A673 (cell line): ENCODE results near the gene MST1R. TPM values are rescaled to one million over a fixed set of nuclear protein-coding genes. Genes with fewer than 3 reads are reported as not detected.

ENCODE experiments used
- BruUV-seq: library from RNA; stranded (reverse); fragments of 400-500 nt; replicated peaks from 2 replicates; lab custom pipeline; 2021; lab: Mats Ljungman, UMichigan
- CTCF ChIA-PET: fragments of 300-600 bp; sonication (Branson Sonifier 250); formaldehyde crosslinking; loops from one replicate; lab custom pipeline; 2022; ENCODE audit warnings: antibody characterized with exemption; lab: Charles Lee
- POLR2A ChIA-PET: fragments of 300-600 bp; sonication (Branson Sonifier 250); formaldehyde crosslinking; loops from one replicate; lab custom pipeline; 2022; ENCODE audit warnings: antibody characterized with exemption; ENCODE audit not compliant: low non-redundant PET; lab: Charles Lee
- DNase-seq: peaks from one replicate; pipeline ENCODE4 v3.0.0-alpha.2; 2015; ENCODE audit warnings: low spot score
- H3K27ac ChIP-seq: fragments of 200-600 bp; sonication (generic); 2 replicates; pipeline ENCODE4 v1.5.1; 2016; ENCODE audit warnings: mixed run types, low read depth, mild to moderate bottlenecking, mixed read lengths, antibody characterized with exemption, low read length; ENCODE audit not compliant: poor library complexity, severe bottlenecking
- H3K27me3 ChIP-seq: fragments of 200-600 bp; sonication (generic); replicated peaks from 2 replicates; pipeline ENCODE4 v1.6.1; 2017; ENCODE audit warnings: mixed run types, low read depth, mild to moderate bottlenecking, mixed read lengths, antibody characterized with exemption, low read length; ENCODE audit not compliant: insufficient read depth, poor library complexity
- H3K36me3 ChIP-seq: fragments of 200-600 bp; sonication (generic); 2 replicates; pipeline ENCODE4 v1.6.1; 2016; ENCODE audit warnings: mixed run types, mild to moderate bottlenecking, mixed read lengths, antibody characterized with exemption, low read length; ENCODE audit not compliant: insufficient read depth, poor library complexity, severe bottlenecking
- H3K4me1 ChIP-seq: fragments of 200-600 bp; sonication (generic); 2 replicates; pipeline ENCODE4 v1.6.1; 2017; ENCODE audit warnings: mixed run types, mild to moderate bottlenecking, mixed read lengths, antibody characterized with exemption, low read length; ENCODE audit not compliant: insufficient read depth, poor library complexity, severe bottlenecking
- H3K4me3 ChIP-seq: fragments of 200-600 bp; sonication (generic); 2 replicates; pipeline ENCODE4 v1.5.1; 2016; ENCODE audit warnings: low read depth, mixed run types, mild to moderate bottlenecking, mixed read lengths, low read length; ENCODE audit not compliant: poor library complexity, severe bottlenecking
- H3K9me3 ChIP-seq: fragments of 200-600 bp; sonication (generic); 2 replicates; pipeline ENCODE4 v1.6.1; 2016; ENCODE audit warnings: mixed run types, low read depth, mild to moderate bottlenecking, mixed read lengths, antibody characterized with exemption, low read length; ENCODE audit not compliant: poor library complexity, severe bottlenecking
- EZH2 ChIP-seq: fragments of 200-600 bp; sonication (generic); IDR thresholded peaks from 2 replicates; pipeline ENCODE4 v1.6.1; 2017; ENCODE audit warnings: borderline replicate concordance, low read depth, mild to moderate bottlenecking, mixed read lengths, antibody characterized with exemption, low read length; ENCODE audit not compliant: poor library complexity, severe bottlenecking
- intact Hi-C: fragments of 100-400 bp; cut with micrococcal nuclease; formaldehyde crosslinking; loops from one replicate; pipeline ENCODE4 v1.10.0; 2022; ENCODE audit not compliant: unreplicated experiment
- total RNA-seq: library from RNA; stranded (reverse); gene quantifications from 2 replicates; pipeline ENCODE4 v1.2.3, GENCODE V29; 2021
- TF ChIP-seq, protein P1 (sequence below): fragments of 300-800, 200-600 bp; sonication (generic); conservative IDR thresholded peaks from 2 replicates; pipeline ENCODE4 v1.5.1; 2017; ENCODE audit warnings: low read depth, mild to moderate bottlenecking, antibody characterized with exemption, low read length, moderate library complexity, mixed read lengths

The MST1R gene
- total RNA-seq, 1 experiment from 2014 or later = not detected

DNA sequence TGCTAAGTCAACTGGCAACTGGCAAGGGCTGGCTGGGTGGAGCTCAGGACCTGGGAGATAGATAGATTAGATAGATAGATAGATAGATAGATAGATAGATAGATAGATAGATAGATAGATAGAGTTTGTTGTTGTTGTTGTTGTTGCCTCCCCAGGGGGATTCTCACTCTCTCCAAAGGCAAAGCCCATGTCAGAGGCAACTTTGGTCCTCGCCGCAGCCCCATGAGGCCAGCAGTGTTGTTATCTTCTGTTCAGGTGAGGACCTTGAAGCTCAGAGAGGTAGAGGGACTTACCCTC, 7.4 kb upstream of the MST1R start:
- BruUV-seq = no TSS peak
- H3K4me3 ChIP-seq = no peak overlapping the region
- intact Hi-C loops = no loop called here
- no peak for TF ChIP-seq EZH2
- TF ChIP-seq, protein P1, sequence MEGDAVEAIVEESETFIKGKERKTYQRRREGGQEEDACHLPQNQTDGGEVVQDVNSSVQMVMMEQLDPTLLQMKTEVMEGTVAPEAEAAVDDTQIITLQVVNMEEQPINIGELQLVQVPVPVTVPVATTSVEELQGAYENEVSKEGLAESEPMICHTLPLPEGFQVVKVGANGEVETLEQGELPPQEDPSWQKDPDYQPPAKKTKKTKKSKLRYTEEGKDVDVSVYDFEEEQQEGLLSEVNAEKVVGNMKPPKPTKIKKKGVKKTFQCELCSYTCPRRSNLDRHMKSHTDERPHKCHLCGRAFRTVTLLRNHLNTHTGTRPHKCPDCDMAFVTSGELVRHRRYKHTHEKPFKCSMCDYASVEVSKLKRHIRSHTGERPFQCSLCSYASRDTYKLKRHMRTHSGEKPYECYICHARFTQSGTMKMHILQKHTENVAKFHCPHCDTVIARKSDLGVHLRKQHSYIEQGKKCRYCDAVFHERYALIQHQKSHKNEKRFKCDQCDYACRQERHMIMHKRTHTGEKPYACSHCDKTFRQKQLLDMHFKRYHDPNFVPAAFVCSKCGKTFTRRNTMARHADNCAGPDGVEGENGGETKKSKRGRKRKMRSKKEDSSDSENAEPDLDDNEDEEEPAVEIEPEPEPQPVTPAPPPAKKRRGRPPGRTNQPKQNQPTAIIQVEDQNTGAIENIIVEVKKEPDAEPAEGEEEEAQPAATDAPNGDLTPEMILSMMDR = no peak
- CTCF ChIA-PET = no interaction called here
- H3K9me3 ChIP-seq = no peaks in the 10 kb centered on the region
- H3K27me3 ChIP-seq = no peaks in the 10 kb centered on the region
- no peak overlapping the region for H3K27ac ChIP-seq
- POLR2A ChIA-PET = no interaction called here
- H3K4me1 ChIP-seq = no peaks in the 10 kb centered on the region
- DNase-seq = no peak
- no peaks in the 10 kb centered on the region for H3K36me3 ChIP-seq

DNA sequence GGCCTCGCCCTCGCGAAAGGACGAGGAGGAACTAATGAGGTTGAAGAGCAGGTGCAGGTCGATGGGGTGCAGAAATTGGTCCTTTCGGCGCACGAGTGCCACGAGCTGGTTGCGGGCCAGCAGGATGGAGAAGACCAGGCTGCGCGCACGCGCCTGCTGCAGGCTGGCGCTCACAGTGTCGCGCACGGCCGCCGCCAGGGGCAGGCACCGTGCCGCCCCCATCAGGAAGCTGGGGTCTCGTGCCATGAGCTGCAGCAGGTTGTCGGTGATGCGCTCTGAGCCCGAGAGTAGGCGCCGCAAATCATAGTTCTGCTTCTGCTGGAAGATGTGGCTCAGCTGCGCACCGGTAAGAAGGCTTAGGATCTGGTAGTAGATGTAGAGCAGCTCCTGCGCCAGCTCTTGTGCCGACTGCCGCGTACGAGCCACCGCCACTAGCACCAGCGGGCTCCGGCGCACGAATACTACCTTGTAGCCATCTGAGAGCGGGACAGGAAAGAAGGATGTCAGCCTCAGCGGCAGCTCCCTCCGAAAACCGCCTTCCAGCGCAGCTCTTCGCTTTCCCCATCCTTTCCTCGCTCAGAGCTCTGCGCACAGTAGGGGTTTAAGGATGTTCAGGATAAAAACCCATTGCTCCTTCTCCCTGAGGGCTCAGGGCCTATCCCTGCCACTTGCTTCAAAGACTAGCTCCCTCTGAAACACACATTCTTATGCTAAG, 6.9 kb upstream of the MST1R start:
- DNase-seq = no peak
- TF ChIP-seq, protein P1 = no peak
- TF ChIP-seq EZH2 = no peak
- Histone ChIP-seq H3K27ac (no peak overlapping the region), H3K27me3 (no peaks in the 10 kb centered on the region), H3K9me3 (no peaks in the 10 kb centered on the region), H3K4me3 (no peak overlapping the region), H3K36me3 (no peaks in the 10 kb centered on the region), H3K4me1 (no peaks in the 10 kb centered on the region)
- ChIA-PET CTCF (no interaction called here), POLR2A (no interaction called here)
- intact Hi-C loops = no loop called here
- no TSS peak for BruUV-seq

DNA sequence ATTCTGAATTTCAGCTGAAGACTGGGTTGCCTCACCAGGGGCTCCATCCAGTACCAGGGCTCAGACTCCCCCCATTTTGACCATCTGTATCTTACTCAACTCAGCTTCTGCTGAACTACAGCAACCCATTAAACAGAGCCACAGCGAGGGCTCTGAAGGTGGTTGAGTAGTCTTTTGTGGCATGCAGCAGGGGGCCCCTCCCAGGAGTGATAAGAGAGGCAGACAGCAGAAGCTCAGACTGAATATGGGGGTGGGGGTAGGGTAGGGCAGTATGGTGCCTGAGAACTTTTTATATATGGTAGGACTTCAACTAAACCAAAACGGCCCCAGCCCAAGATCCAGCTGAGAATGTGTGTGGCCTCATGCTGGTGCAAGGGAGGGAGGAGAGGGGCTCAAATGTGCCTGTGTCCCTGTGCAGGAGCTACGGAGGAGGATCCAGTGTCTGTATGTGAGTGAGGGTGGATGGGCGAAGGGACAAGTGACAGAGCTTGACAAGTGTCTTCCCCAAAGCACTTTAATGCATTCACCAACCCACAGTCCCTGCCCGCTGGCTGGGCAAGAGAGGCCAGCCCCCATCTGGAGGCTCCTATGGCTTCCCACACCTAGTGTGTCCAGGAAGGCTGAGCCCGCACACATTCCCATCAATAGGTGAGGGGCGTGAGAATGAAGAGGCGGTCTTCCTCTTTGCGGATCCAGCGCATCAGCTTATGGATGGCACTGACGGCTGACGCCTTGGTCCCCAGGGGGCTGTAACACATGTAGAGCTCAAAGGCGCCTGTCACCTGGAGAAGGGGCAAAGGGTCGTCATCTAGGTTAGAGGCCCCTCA, 4.9 kb upstream of the MST1R start:
- ChIA-PET POLR2A (no interaction called here), CTCF (no interaction called here)
- no peak for DNase-seq
- no peaks in the 10 kb centered on the region for H3K4me1 ChIP-seq
- no peaks in the 10 kb centered on the region for H3K27me3 ChIP-seq
- no TSS peak for BruUV-seq
- intact Hi-C loops = loop anchor here (5.0 to 10.0 kb wide), 3 partner anchors 64 to 206 kb away; partner anchors contain the start of gene AMIGO3
- H3K4me3 ChIP-seq = no peak overlapping the region
- no peaks in the 10 kb centered on the region for H3K9me3 ChIP-seq
- TF ChIP-seq, protein P1 = no peak
- TF ChIP-seq EZH2 = no peak
- H3K36me3 ChIP-seq = no peaks in the 10 kb centered on the region
- H3K27ac ChIP-seq = no peak overlapping the region
